Smooth muscle cell (in vitro differentiated cells): ENCODE results near the gene FAM13C. TPM values are rescaled to one million over a fixed set of nuclear protein-coding genes. Genes with fewer than 3 reads are reported as not detected.

ENCODE experiments used
- DNase-seq: peaks from one replicate; lab custom pipeline; 2025; ENCODE audit not compliant: unreplicated experiment; lab: John Stamatoyannopoulos, UW
- H2AFZ ChIP-seq: fragments of 200-600 bp; sonication (generic); 2 replicates; pipeline ENCODE4 v1.6.0; 2016; ENCODE audit warnings: antibody characterized with exemption, low read depth, mild to moderate bottlenecking
- H3F3A ChIP-seq: fragments of 200-600 bp; sonication (generic); 2 replicates; pipeline ENCODE4 v1.6.0; 2017; ENCODE audit warnings: antibody characterized with exemption, low read depth
- H3K27ac ChIP-seq: fragments of 200-600 bp; sonication (generic); 2 replicates; pipeline ENCODE4 v1.5.1; 2016; ENCODE audit warnings: low read depth, mild to moderate bottlenecking
- H3K27me3 ChIP-seq: fragments of 200-600 bp; sonication (generic); 2 replicates; pipeline ENCODE4 v1.6.1; 2016; ENCODE audit warnings: low read depth, mild to moderate bottlenecking
- H3K36me3 ChIP-seq: fragments of 200-600 bp; sonication (generic); 2 replicates; pipeline ENCODE4 v1.5.1; 2016; ENCODE audit warnings: low read depth
- H3K4me1 ChIP-seq: fragments of 200-600 bp; sonication (generic); 2 replicates; pipeline ENCODE4 v1.5.1; 2016; ENCODE audit warnings: low read depth
- H3K4me2 ChIP-seq: fragments of 200-600 bp; sonication (generic); 2 replicates; pipeline ENCODE4 v1.6.0; 2016; ENCODE audit warnings: mild to moderate bottlenecking
- H3K4me3 ChIP-seq: fragments of 200-600 bp; sonication (generic); 2 replicates; pipeline ENCODE4 v1.5.1; 2016; ENCODE audit warnings: mild to moderate bottlenecking
- H3K79me2 ChIP-seq: fragments of 200-600 bp; sonication (generic); 2 replicates; pipeline ENCODE4 v1.6.0; 2016; ENCODE audit warnings: low read depth, mild to moderate bottlenecking
- H3K9ac ChIP-seq: fragments of 200-600 bp; sonication (generic); 2 replicates; pipeline ENCODE4 v1.6.0; 2016; ENCODE audit warnings: low read depth
- H3K9me3 ChIP-seq: fragments of 200-600 bp; sonication (generic); replicated peaks from 2 replicates; pipeline ENCODE4 v1.5.1; 2016; ENCODE audit warnings: low read depth
- H4K20me1 ChIP-seq: fragments of 200-600 bp; sonication (generic); 2 replicates; pipeline ENCODE4 v1.6.0; 2016; ENCODE audit warnings: low read depth
- CTCF ChIP-seq: fragments of 200-600 bp; sonication (generic); IDR thresholded peaks from 2 replicates; pipeline ENCODE4 v1.5.1; 2017; ENCODE audit warnings: borderline replicate concordance, mild to moderate bottlenecking, antibody characterized with exemption; ENCODE audit not compliant: insufficient read depth, poor library complexity, severe bottlenecking
- WGBS: methylation state at CpG from one replicate; pipeline ENCODE4 v1.1.7; 2016; ENCODE audit warnings: low lambda C conversion rate; 5-methylcytosine and 5-hydroxymethylcytosine counted together
- polyA plus RNA-seq: library from polyadenylated mRNA; unstranded; fragments of >200 nt; fragmentation: Nextera tagmentation; extraction: Ambion mirVana; gene quantifications from 2 replicates; pipeline ENCODE4 v1.2.1, GENCODE V29; 2016
- total RNA-seq: library from RNA; depleted of rRNA; stranded (reverse); fragments of >200 nt; gene quantifications from 2 replicates; pipeline ENCODE4 v1.2.3, GENCODE V29; 2014

The FAM13C gene
- total and polyA plus RNA-seq, 2 experiments from 2014 or later: not detected

DNA sequence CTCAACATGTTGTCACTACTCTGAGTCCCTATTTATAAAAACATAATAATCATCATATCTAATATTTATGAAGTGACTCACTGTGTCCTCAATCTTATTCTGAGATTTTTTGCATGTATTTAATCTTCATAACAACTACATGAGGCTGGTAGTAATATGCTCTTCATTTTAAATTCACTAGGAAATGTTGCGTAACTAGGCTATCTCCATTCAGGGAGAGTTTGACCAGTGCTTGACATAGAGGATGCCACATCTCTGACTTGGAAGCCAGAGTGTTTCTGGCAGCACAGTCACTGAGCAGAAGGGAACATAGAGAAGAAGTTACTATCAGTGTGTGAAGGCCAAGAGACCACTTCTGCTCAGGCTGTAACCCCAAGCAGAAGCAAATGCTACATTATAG lies 88.9 kb downstream of the FAM13C start:
- no peaks in the 10 kb centered on the region for H4K20me1 ChIP-seq
- no peaks in the 10 kb centered on the region for H3K9me3 ChIP-seq
- 93% methylated on average over 1 of the region's 1 CpG for WGBS
- no peaks in the 10 kb centered on the region for H3F3A ChIP-seq
- no peak overlapping the region for H3K9ac ChIP-seq
- no peak for TF ChIP-seq CTCF
- H2AFZ ChIP-seq: no peak overlapping the region
- H3K4me2 ChIP-seq: no peak overlapping the region
- DNase-seq: no peak
- H3K27ac ChIP-seq: no peak overlapping the region
- no peaks in the 10 kb centered on the region for H3K36me3 ChIP-seq
- H3K27me3 ChIP-seq: peaks cover 21% of the 10 kb centered on the region
- no peak overlapping the region for H3K4me3 ChIP-seq
- no peaks in the 10 kb centered on the region for H3K79me2 ChIP-seq
- no peaks in the 10 kb centered on the region for H3K4me1 ChIP-seq

GRCh38 chr10:59272061-59272460 lies 90.3 kb downstream of the FAM13C start:
- Histone ChIP-seq H3K27ac (no peak overlapping the region), H3K4me2 (no peak overlapping the region), H3K27me3 (peaks cover 30% of the 10 kb centered on the region), H3K9ac (no peak overlapping the region), H3F3A (no peaks in the 10 kb centered on the region), H3K36me3 (no peaks in the 10 kb centered on the region), H4K20me1 (no peaks in the 10 kb centered on the region), H3K4me3 (no peak overlapping the region), H2AFZ (no peak overlapping the region), H3K79me2 (no peaks in the 10 kb centered on the region), H3K4me1 (no peaks in the 10 kb centered on the region), H3K9me3 (no peaks in the 10 kb centered on the region)
- no peak for DNase-seq
- no peak for TF ChIP-seq CTCF

DNA sequence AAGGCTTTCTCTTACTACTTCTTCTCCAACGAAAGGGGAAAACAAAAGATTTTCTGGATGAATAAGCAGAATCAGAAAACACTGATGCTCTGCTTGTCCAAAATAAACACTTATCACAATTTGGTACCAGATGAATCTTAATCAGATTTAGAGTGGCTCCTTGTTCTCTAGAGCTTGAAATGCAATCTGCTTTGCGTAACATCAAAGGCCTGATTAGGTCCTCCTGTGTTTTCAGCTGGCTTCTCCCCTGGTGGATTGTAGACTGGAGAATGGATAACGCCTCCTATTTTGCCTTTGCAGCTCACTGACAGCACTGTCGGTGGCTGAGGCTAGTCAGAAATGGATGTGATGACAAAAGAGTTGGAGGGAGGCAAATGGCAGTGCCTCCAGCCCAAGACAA lies 91.2 kb downstream of the FAM13C start:
- WGBS: 89% methylated on average over 4 of the region's 4 CpGs
- H3K79me2 ChIP-seq: no peaks in the 10 kb centered on the region
- no peak overlapping the region for H3K9ac ChIP-seq
- peaks cover 30% of the 10 kb centered on the region for H3K27me3 ChIP-seq
- no peaks in the 10 kb centered on the region for H3K9me3 ChIP-seq
- no peak overlapping the region for H3K4me3 ChIP-seq
- no peaks in the 10 kb centered on the region for H4K20me1 ChIP-seq
- no peaks in the 10 kb centered on the region for H3K36me3 ChIP-seq
- no peaks in the 10 kb centered on the region for H3K4me1 ChIP-seq
- H2AFZ ChIP-seq: no peak overlapping the region
- no peak overlapping the region for H3K4me2 ChIP-seq
- no peak overlapping the region for H3K27ac ChIP-seq
- no peaks in the 10 kb centered on the region for H3F3A ChIP-seq
- DNase-seq: no peak
- TF ChIP-seq CTCF: no peak

DNA sequence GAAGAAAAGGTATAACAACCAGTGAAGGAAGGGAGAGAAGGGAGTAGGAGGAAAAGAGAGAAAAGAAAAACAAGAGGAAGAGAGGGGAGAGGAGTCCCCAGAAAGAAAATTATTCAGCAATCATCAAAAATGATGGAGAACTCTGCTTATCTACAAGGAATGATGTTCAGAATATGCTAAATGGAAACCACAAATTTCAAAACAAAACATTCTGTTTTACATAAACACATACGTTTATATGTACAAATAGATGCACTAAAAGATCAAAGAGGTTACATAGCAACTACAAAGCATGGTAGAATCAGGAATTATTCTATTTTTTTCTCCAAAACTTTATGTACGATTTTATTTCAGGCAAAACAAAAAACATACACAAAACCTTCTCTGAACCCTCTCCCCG lies 91.9 kb downstream of the FAM13C start:
- no peak for DNase-seq

More for the DNA sequence above, 91.9 kb downstream of the FAM13C start:
- Histone ChIP-seq H2AFZ (no peak overlapping the region), H3K79me2 (no peaks in the 10 kb centered on the region), H3F3A (no peaks in the 10 kb centered on the region), H3K9ac (no peak overlapping the region), H3K4me1 (no peaks in the 10 kb centered on the region), H3K4me3 (no peak overlapping the region), H3K9me3 (no peaks in the 10 kb centered on the region), H3K4me2 (no peak overlapping the region), H3K27ac (no peak overlapping the region), H3K27me3 (peaks cover 31% of the 10 kb centered on the region), H3K36me3 (no peaks in the 10 kb centered on the region), H4K20me1 (no peaks in the 10 kb centered on the region)
- 82% methylated on average over 3 of the region's 3 CpGs for WGBS
- no peak for TF ChIP-seq CTCF
